ENCODE measurements around the gene FBXO10.

- TF ChIP-seq CTCF (IDR thresholded peaks at IDR 0.05; ENCODE audit: insufficient read depth, low read length) = no peak
- TF ChIP-seq REST (IDR thresholded peaks at IDR 0.05; ENCODE audit: insufficient replicate concordance, low read depth) = no peak
Observed at GRCh38 chr9:37474438-37474837, 101.7 kb downstream of the FBXO10 start.
